ENCODE data around the gene PBX2. TPM values are rescaled to one million over a fixed set of nuclear protein-coding genes. Genes with fewer than 3 reads are reported as not detected.

PBX2 gene
- total and polyA plus RNA-seq, 10 of the 15 experiments (the other 5 are each of a cell fraction or from before 2014, with no cell fraction given): 0.84 to 66.5 (median 20.6) TPM

GRCh38 chr6:32196682-32197616 is 6.9 kb upstream of the PBX2 start:
- POLR2A ChIA-PET: interaction anchor here (0.5 to 1.6 kb wide), 9 partner anchors 8 to 1215 kb away, joined by 3 to 6 read pairs (median 5); partner anchors contain the start of genes AGPAT1, ATF6B and PSMB8
- no peak for DNase-seq (ENCODE audit: low read depth, low spot score)
- 21% methylated on average over 28 of the region's 28 CpGs for WGBS (ENCODE audit: insufficient coverage, insufficient replicate concordance, low lambda C conversion rate, missing lambda C conversion rate)
- TF ChIP-seq ATF7 (IDR thresholded peaks at IDR 0.05; ENCODE audit: low read depth) (peak; percentile 0; the same call in 1 of the 2 replicates), RAD21 (IDR thresholded peaks at IDR 0.05; ENCODE audit: insufficient read depth, low read depth, low read length) (peak; percentile 6; the same call in 1 of the 2 replicates), EED (IDR thresholded peaks at IDR 0.05; ENCODE audit: low read depth) (peak; percentile 43; the same call in 1 of the 2 replicates), EP300 (IDR thresholded peaks at IDR 0.05; ENCODE audit: borderline replicate concordance in 1 of 2, control insufficient read depth in 1 of 2, low read depth in 2 of 2, low read length in 2 of 2) (0 out of 4 replicates have a peak, but pooled peaks of 1 of the 2 experiments have one; percentile 3), IRF3 (IDR thresholded peaks at IDR 0.05) (no peak), SMC3 (IDR thresholded peaks at IDR 0.05; ENCODE audit: borderline replicate concordance, low read length) (peak; percentile 13; the same call in 1 of the 2 replicates), RELA (IDR thresholded peaks at IDR 0.05; ENCODE audit: borderline replicate concordance, partially characterized antibody) (peak; percentile 35), CTCF (IDR thresholded peaks at IDR 0.05 in 2 of 3, conservative IDR thresholded peaks at IDR 0.05 in 1 of 3; ENCODE audit: control insufficient read depth in 2 of 3, extremely low read depth in 1 of 3, insufficient read depth in 1 of 3, low read depth in 3 of 3, low read length in 3 of 3) (peak in 1 of 3 experiments; percentile 27; a peak in 1 of 6 replicates), ZNF592 (IDR thresholded peaks at IDR 0.05) (no peak), IKZF1 (conservative IDR thresholded peaks at IDR 0.05) (peak; percentile 63), TBL1XR1 (IDR thresholded peaks at IDR 0.05; ENCODE audit: low read depth, low read length) (no peak), SMARCA5 (IDR thresholded peaks at IDR 0.05) (peak; percentile 23; the same call in 1 of the 2 replicates), NBN (IDR thresholded peaks at IDR 0.05) (no peak)

More at GRCh38 chr6:32196682-32197616, 6.9 kb upstream of the PBX2 start:
- ChIA-PET RAD21 (ENCODE audit: unreplicated experiment) (interaction anchor here (1.8 kb wide), 1 partner anchor 68 kb away, joined by 6 read pairs; no protein-coding TSS in a partner anchor), SMC1A (ENCODE audit: uncharacterized antibody, unreplicated experiment) (interaction anchor here (0.6 to 1.1 kb wide), 4 partner anchors 11 to 589 kb away, joined by 3 to 4 read pairs (median 3); no protein-coding TSS in a partner anchor), CTCF (interaction anchor here (0.6 to 1.5 kb wide), 6 partner anchors 18 to 201 kb away, joined by 3 to 4 read pairs (median 3); no protein-coding TSS in a partner anchor)
- Histone ChIP-seq H4K20me1 (ENCODE audit: control insufficient read depth, insufficient read depth) (no peaks in the 10 kb centered on the region), H3K27me3 (replicated peaks in 1 of 2; ENCODE audit: control insufficient read depth in 2 of 2, insufficient read depth in 2 of 2, low read length in 1 of 2) (no peaks in the 10 kb centered on the region), H3K36me3 (ENCODE audit: control insufficient read depth in 2 of 2, insufficient read depth in 2 of 2, low read length in 1 of 2) (no peaks in the 10 kb centered on the region), H3K9ac (ENCODE audit: control insufficient read depth, insufficient read depth, low read length) (peak overlapping the region; percentile 100), H3K79me2 (ENCODE audit: control insufficient read depth, insufficient read depth, low read length) (peaks cover 16% of the 10 kb centered on the region), H3K9me3 (replicated peaks; ENCODE audit: control insufficient read depth, insufficient read depth, low read length) (no peaks in the 10 kb centered on the region), H3K27ac (ENCODE audit: control insufficient read depth, insufficient read depth) (peak overlapping the region; percentile 99), H3K4me3 (peak overlapping the region; percentile 76), H2AFZ (ENCODE audit: control insufficient read depth, low read depth, low read length) (peak overlapping the region; percentile 84), H3K4me2 (ENCODE audit: control insufficient read depth, insufficient read depth) (peak overlapping the region; percentile 79), H3K4me1 (ENCODE audit: control insufficient read depth, insufficient read depth, low read length) (peaks cover 26% of the 10 kb centered on the region)
- FAIRE-seq: no peak
- intact Hi-C loops (cut with micrococcal nuclease; ENCODE audit: unreplicated experiment): loop anchor here (5.0 kb wide), 1 partner anchor 40 kb away; no protein-coding TSS in a partner anchor
- no TSS peak for BruUV-seq (replicated peaks)
- in situ Hi-C loops (cut with MboI): no loop called here
- ATAC-seq: no peak
